Measurements from ENCODE around the gene GNAO1.

DNA sequence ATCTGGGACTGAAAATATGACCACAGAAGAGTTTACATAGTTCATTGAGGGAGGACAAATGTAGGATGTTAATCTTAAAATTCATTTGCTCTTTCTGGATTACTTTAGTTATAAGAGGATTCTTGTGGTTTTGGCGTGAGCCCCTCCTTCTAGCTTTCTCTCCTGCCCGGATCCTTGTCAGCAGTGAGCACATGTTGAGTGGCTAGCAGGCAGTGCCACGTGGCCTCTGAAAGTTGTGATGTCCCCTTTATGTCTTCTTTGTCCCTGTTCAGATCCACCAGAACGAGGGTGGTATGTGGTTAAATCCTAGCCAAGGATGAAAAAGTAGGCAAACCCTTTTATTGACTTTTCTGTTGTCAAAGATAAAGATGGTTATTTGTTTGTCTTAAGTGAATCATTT, 83.8 kb downstream of the GNAO1 start:
- TF ChIP-seq, protein P1, sequence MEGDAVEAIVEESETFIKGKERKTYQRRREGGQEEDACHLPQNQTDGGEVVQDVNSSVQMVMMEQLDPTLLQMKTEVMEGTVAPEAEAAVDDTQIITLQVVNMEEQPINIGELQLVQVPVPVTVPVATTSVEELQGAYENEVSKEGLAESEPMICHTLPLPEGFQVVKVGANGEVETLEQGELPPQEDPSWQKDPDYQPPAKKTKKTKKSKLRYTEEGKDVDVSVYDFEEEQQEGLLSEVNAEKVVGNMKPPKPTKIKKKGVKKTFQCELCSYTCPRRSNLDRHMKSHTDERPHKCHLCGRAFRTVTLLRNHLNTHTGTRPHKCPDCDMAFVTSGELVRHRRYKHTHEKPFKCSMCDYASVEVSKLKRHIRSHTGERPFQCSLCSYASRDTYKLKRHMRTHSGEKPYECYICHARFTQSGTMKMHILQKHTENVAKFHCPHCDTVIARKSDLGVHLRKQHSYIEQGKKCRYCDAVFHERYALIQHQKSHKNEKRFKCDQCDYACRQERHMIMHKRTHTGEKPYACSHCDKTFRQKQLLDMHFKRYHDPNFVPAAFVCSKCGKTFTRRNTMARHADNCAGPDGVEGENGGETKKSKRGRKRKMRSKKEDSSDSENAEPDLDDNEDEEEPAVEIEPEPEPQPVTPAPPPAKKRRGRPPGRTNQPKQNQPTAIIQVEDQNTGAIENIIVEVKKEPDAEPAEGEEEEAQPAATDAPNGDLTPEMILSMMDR (conservative IDR thresholded peaks at IDR 0.05; ENCODE audit: low read depth, low read length), result no peak
- no peak for TF ChIP-seq EZH2phosphoT487 (IDR thresholded peaks at IDR 0.05; ENCODE audit: borderline replicate concordance, low read length)

Data from PC-3 (cell line).